Immature natural killer cell (primary cell): Measurements from ENCODE around the gene OSBPL5. TPM values are rescaled to one million over a fixed set of nuclear protein-coding genes. Genes with fewer than 3 reads are reported as not detected.

Experiments used
- DNase-seq, 3 donors: peaks; one replicate each; pipeline ENCODE4 v3.0.0; 2022; ENCODE audit warnings: mixed read lengths in 1 of 3
- H3K27ac Mint-ChIP-seq, 6 donors: one replicate each; pipeline ENCODE4 v1.8.0; 2020; ENCODE audit warnings: mixed read lengths in 6 of 6, mild to moderate bottlenecking in 5 of 6, inconsistent platforms in 4 of 6, moderate library complexity in 3 of 6
- H3K27me3 Mint-ChIP-seq, 3 donors: one replicate each; pipeline ENCODE4 v1.8.0; 2020 to 2021; ENCODE audit warnings: low read depth in 3 of 3, mild to moderate bottlenecking in 3 of 3, mixed read lengths in 3 of 3, moderate library complexity in 3 of 3, inconsistent platforms in 1 of 3
- H3K36me3 Mint-ChIP-seq, 3 donors: one replicate each; pipeline ENCODE4 v1.8.0; 2020; ENCODE audit warnings: mixed read lengths in 3 of 3, inconsistent platforms in 2 of 3, mild to moderate bottlenecking in 2 of 3
- H3K4me1 Mint-ChIP-seq, 2 donors: one replicate each; pipeline ENCODE4 v1.8.0; 2020; ENCODE audit warnings: inconsistent platforms in 2 of 2, mild to moderate bottlenecking in 2 of 2, mixed read lengths in 2 of 2, moderate library complexity in 1 of 2
- H3K4me3 Mint-ChIP-seq, 5 donors: one replicate each; pipeline ENCODE4 v1.8.0; 2020; ENCODE audit warnings: mild to moderate bottlenecking in 5 of 5, mixed read lengths in 5 of 5, inconsistent platforms in 3 of 5, moderate library complexity in 3 of 5
- H3K9me3 Mint-ChIP-seq, 6 donors: one replicate each; pipeline ENCODE4 v1.8.0; 2020; ENCODE audit warnings: mild to moderate bottlenecking in 6 of 6, mixed read lengths in 6 of 6, inconsistent platforms in 4 of 6, moderate library complexity in 3 of 6
- polyA plus RNA-seq, 3 donors: library from polyadenylated mRNA; unstranded; fragments of 300-500 nt; fragmentation: Illumina TruSeq; gene quantifications; one replicate each; pipeline ENCODE4 v1.2.3, GENCODE V29; 2021

OSBPL5 gene
- polyA plus RNA-seq, 3 donors from 2014 or later = 32.8 to 98.9 (median 33.3) TPM

DNA sequence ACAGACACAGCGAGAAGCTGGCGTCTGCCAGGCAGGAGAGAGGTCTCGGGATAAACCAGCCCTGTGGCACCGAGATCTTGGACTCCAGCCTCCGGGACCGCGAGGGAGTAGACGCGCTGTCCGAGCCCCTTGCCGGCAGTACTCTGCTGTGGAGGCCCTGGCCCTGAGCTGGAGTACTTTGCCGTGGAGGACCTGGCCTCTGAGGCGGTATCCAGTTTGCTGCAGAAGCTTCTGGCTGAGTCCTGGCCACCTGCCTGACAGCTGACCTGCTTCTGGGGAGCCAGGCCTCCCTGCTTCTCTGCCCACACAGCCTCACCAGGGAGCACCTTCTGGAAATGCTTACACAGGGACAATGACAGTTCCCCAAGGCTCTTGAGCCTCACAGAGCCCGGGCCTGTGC, 76.3 kb downstream of the OSBPL5 start:
- DNase-seq = no peak
- Mint-ChIP-seq H3K9me3 (no peaks in the 10 kb centered on the region), H3K36me3 (peaks cover 3 to 4% (median 4%) of the 10 kb centered on the region in 3 donors), H3K4me1 (peaks cover 0 to 4% of the 10 kb centered on the region in 2 donors), H3K4me3 (no peak overlapping the region), H3K27ac (peak overlapping the region in 5 of 6 donors; percentile 37 to 68 (median 62)), H3K27me3 (peaks cover 9 to 38% (median 18%) of the 10 kb centered on the region in 3 donors)

DNA sequence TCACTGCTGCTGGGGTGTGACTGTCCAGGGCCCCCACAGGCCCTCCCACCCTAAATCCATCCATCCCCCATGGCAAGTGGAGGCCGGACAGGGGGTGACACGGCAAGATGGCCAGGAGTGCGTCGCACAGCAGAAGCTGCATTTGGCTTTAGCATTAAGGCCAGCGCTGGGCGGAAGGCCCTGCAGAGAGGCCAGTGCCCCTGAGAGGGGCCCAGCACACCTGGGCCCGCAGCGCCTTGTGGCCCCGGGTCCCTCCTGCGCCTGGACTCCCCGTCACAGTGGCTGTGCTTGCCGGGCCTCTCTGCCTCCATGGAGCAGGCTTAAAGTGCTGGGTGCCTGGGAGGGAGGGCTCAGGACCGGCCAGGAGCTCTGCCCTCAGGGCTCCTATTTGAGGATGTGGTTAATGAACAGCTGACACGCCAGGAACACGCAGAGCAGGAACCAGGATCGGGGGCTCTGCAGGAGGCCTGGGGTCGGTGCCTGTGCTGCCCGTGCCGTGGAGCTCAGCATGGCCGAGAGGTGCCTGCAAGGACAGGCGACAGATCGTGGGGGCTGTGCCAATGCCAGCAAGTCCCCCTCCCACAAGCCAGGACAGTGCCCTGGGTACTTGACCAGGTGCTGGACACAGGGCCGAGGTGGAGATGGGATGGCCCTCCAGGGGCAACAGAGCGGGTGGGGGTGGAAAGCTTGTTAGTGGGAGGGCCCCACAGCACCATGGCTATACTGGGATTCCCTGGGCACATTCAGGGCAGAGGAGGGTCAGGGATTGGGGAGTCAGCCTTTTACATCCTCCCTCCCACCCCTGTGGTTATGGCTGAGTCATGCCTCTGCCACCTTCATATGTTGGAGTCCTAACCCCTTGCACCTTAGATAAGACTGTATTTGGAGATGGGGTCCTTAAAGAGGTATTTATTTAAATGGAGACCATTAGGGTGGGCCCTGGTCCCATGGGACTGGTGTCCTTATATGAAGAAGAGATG, 77.0 kb downstream of the OSBPL5 start:
- DNase-seq = no peak
- H3K27ac Mint-ChIP-seq = peak overlapping the region in 5 of 6 donors; percentile 37 to 68 (median 62)

DNA sequence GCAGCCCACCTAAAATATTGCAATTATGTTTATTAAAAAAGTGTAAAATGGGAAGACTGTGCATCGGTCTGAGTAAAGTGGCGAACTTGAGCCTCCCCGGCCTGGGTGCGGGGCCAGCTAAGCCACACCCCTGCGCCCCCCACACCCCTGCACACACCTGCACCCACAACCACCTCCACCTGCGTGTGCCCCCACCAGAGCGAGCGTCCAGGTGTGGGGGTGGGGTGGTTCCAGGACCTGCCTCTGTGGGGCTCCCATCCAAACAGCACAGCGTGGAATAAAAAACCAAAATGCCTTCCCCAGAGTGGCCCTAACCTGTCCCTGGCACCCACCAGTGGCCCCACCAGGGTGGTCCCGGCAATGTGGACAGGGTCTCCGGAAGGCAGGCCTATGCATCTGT, 77.7 kb downstream of the OSBPL5 start:
- Mint-ChIP-seq H3K36me3 (peaks cover 3 to 4% (median 4%) of the 10 kb centered on the region in 3 donors), H3K4me1 (peaks cover 0 to 4% of the 10 kb centered on the region in 2 donors), H3K27ac (peak overlapping the region in 1 of 6 donors; percentile 35), H3K4me3 (no peak overlapping the region), H3K9me3 (no peaks in the 10 kb centered on the region), H3K27me3 (peaks cover 11 to 35% (median 18%) of the 10 kb centered on the region in 3 donors)
- DNase-seq = no peak

More for the DNA sequence above, 77.0 kb downstream of the OSBPL5 start:
- H3K4me3 Mint-ChIP-seq = no peak overlapping the region
- H3K36me3 Mint-ChIP-seq = peaks cover 3 to 4% (median 4%) of the 10 kb centered on the region in 3 donors
- H3K27me3 Mint-ChIP-seq = peaks cover 9 to 38% (median 18%) of the 10 kb centered on the region in 3 donors
- no peaks in the 10 kb centered on the region for H3K9me3 Mint-ChIP-seq
- H3K4me1 Mint-ChIP-seq = peaks cover 0 to 4% of the 10 kb centered on the region in 2 donors

DNA sequence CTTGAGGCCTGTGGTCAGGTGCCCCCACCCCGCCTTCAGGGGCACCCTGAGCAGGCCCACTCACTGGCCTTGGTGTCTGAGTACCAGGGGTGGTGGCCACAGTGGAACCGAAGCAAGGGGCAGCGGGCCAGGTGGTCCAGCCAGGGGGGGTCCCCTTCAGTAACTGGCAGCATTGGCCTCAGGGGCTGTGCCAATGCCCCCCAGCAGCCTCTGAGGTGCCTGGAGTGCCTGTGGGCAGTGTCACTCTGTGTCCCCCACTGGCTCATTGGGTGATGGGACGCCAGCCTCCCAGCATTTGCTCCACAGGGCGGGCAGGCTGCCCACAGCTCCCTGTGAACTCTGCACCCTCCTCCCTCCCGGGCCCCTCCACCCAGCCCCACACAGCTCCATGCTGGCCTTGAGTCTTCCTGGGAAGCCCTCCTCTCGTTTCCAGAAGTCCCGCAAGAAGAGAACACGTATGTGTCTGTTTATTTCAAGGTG, 78.4 kb downstream of the OSBPL5 start:
- peak overlapping the region in 2 of 6 donors; percentile 17 to 35 for H3K27ac Mint-ChIP-seq
- H3K4me3 Mint-ChIP-seq = no peak overlapping the region
- no peak for DNase-seq

DNA sequence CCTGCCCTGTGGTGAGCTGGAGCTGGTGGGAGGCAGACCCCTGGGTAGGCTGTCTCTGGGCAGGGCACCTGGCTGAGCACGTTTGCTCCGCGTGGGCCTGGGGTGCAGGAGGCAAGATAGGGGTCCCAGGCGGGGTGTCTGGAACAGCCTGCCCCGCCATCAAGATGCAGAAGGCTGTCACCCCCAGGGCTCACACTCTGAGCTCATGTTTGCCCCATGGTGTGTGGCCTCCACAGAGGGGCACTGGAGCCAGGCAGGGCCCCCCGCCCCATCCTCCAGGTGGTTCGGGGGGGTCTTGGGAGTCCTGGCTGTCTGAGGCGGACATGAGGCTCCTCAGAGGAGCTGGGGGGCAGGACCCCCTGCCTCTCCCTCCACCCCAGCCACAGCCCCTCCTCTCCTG, 79.0 kb downstream of the OSBPL5 start:
- Mint-ChIP-seq H3K36me3 (peaks cover 0 to 4% (median 4%) of the 10 kb centered on the region in 3 donors), H3K27ac (peak overlapping the region in 3 of 6 donors; percentile 23 to 72 (median 59)), H3K9me3 (no peaks in the 10 kb centered on the region), H3K27me3 (peaks cover 8 to 30% (median 18%) of the 10 kb centered on the region in 3 donors), H3K4me1 (no peaks in the 10 kb centered on the region), H3K4me3 (no peak overlapping the region)
- DNase-seq = no peak

More for the DNA sequence above, 78.4 kb downstream of the OSBPL5 start:
- Mint-ChIP-seq H3K4me1 (no peaks in the 10 kb centered on the region), H3K27me3 (peaks cover 8 to 30% (median 18%) of the 10 kb centered on the region in 3 donors), H3K9me3 (no peaks in the 10 kb centered on the region), H3K36me3 (peaks cover 0 to 4% (median 4%) of the 10 kb centered on the region in 3 donors)

DNA sequence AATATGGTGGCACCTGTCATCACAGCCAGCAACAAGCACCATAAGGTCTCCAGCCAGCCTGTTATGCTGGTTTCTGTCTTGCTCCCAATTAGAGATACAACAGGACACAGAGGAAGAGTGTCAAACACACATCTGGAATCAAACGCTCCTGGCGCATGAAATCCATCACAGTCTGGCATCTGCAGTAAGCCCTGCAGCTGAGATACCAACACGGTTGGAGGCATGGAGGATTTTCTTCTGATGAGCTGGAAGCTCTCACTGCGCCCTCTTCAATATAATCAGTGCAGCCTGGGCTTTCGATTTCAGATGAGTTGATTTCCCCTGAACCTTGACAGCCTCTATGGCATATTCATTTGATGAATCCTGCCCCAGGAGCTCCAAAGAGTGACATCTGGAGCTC, 80.1 kb downstream of the OSBPL5 start:
- Mint-ChIP-seq H3K27ac (peak overlapping the region in 1 of 6 donors; percentile 16), H3K27me3 (peaks cover 8 to 29% (median 18%) of the 10 kb centered on the region in 3 donors), H3K36me3 (peaks cover 0 to 4% (median 4%) of the 10 kb centered on the region in 3 donors), H3K9me3 (no peaks in the 10 kb centered on the region), H3K4me3 (no peak overlapping the region), H3K4me1 (no peaks in the 10 kb centered on the region)
- no peak for DNase-seq

DNA sequence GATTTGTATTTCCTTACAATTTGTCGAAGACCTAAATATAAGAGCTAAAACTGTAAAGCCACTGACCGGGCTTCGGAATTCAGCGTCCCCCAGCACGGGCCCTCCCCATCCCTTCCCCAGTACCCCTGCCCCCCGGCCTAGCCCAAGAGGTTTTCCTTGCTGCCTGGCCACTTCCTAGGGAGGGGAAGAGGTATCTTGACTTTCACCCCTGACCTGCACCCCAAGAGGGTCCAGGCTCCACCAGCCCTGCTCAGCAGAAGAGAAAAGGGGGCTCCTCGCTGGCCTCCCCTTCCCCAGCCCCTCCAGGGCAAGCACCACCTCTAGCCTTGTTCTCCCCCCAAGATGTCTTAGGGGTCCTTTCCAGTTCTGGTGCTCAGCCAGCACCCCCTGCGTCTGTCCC, 81.8 kb downstream of the OSBPL5 start:
- H3K4me3 Mint-ChIP-seq = no peak overlapping the region

DNA sequence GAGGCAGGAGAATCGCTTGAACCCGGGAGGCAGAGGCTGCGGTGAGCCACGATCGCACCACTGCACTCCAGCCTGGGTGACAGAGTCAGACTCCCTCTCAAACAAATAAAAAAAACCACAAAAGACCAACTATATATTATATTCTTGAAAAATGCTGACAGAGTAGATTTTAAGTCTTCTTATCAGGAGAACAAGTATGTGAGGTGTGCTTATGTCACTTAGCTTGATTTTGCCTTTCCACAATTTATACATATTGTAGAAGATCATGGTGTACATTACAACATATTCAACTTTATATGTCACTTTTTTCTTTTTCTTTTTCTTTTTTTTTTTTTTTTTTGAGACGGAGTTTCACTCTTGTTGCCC, 83.7 kb downstream of the OSBPL5 start:
- Mint-ChIP-seq H3K27ac (no peak overlapping the region), H3K27me3 (peaks cover 12 to 17% (median 14%) of the 10 kb centered on the region in 3 donors), H3K36me3 (no peaks in the 10 kb centered on the region), H3K4me1 (no peaks in the 10 kb centered on the region), H3K9me3 (peaks cover 0 to 2% (median 0%) of the 10 kb centered on the region in 6 donors), H3K4me3 (no peak overlapping the region)
- no peak for DNase-seq

More for the DNA sequence above, 81.8 kb downstream of the OSBPL5 start:
- H3K27ac Mint-ChIP-seq = peak overlapping the region in 1 of 6 donors; percentile 57
- H3K36me3 Mint-ChIP-seq = peaks cover 0 to 4% (median 0%) of the 10 kb centered on the region in 3 donors
- no peak for DNase-seq
- peaks cover 12 to 24% (median 20%) of the 10 kb centered on the region in 3 donors for H3K27me3 Mint-ChIP-seq
- H3K4me1 Mint-ChIP-seq = no peaks in the 10 kb centered on the region
- H3K9me3 Mint-ChIP-seq = no peaks in the 10 kb centered on the region

DNA sequence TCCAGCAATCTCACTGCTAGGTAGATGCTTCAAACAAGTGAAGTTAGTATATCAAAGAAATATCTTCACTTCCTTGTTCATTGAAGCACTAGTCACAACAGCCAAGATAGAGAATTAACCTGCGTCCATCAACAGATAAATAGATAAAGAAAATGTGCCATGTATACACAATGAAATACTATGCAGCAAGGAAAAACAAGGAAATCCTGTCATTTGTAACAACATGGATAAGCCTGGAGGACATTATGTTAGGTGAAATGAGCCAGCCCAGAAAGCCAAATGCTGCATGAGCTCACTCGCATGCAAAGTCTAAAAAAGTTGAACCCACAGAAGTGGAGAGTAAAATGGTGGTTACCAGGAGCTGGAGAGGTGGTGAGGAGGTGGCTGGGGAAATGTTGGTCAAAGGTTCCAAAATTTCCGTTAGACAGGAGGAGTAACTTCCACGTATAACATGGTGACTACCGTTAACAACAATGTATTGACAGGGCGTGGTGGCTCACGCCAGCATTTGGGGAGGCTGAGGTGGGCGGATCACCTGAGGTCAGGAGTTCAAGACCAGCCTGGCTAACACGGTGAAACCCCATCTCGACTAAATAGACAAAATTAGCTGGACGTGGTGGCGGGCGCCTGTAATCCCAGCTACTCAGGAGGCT, 84.3 kb downstream of the OSBPL5 start:
- Mint-ChIP-seq H3K4me3 (no peak overlapping the region), H3K9me3 (peaks cover 0 to 2% (median 0%) of the 10 kb centered on the region in 6 donors), H3K4me1 (no peaks in the 10 kb centered on the region), H3K27ac (no peak overlapping the region), H3K27me3 (peaks cover 10 to 14% (median 12%) of the 10 kb centered on the region in 3 donors), H3K36me3 (no peaks in the 10 kb centered on the region)
- DNase-seq = no peak

DNA sequence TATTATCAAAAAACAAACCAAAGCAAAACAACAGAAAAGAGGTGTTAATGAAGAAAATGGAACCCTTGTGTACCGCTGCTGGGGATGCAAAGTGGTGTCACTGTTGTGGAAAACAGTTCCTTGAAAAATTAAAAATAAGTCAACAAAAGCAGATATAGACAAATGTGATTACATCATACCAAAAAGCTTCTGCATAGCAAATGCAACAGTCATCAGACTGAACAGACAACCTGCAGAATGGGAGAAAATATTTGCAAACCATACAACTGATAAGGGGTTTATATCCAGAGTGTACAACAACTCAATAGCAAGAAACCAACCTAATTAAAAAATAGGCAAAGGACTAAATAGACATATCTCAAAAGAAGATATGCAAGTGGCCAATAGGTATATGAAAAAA, 85.0 kb downstream of the OSBPL5 start:
- H3K27me3 Mint-ChIP-seq = peaks cover 5 to 10% (median 8%) of the 10 kb centered on the region in 3 donors
- peaks cover 0 to 2% (median 0%) of the 10 kb centered on the region in 6 donors for H3K9me3 Mint-ChIP-seq
- no peaks in the 10 kb centered on the region for H3K36me3 Mint-ChIP-seq
- no peak overlapping the region for H3K27ac Mint-ChIP-seq
- H3K4me1 Mint-ChIP-seq = no peaks in the 10 kb centered on the region
- DNase-seq = no peak
- H3K4me3 Mint-ChIP-seq = no peak overlapping the region

DNA sequence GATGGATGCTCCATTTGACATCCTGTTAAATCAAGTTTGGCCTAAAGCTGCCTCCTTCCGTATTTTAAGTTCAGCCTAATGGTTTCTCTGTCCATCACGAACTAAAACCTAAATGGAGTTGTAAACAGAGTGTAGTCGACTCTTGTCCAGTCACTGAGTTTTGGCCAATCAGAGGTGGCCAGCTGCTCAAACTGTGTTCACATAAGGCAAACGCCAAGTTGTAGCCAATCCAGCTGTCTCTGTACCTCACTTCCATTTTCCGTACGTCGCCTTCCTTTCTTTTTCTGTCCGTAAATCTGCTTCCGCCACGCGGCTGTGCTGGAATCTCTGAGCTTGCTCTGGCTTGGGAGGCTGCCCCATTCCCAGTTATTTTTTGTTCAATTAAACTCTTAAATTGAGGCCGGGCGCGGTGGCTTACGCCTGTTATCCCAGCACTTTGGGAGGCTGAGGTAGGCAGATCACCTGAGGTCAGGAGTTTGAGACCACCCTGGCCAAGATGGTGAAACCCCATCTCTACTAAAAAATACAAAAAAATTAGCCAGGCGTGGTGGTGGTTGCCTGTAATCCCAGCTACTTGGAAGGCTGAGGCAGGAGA, 87.2 kb downstream of the OSBPL5 start:
- Mint-ChIP-seq H3K4me3 (no peak overlapping the region), H3K36me3 (no peaks in the 10 kb centered on the region), H3K4me1 (no peaks in the 10 kb centered on the region), H3K27ac (no peak overlapping the region), H3K27me3 (peaks cover 0 to 5% (median 2%) of the 10 kb centered on the region in 3 donors), H3K9me3 (peaks cover 0 to 2% (median 0%) of the 10 kb centered on the region in 6 donors)
- DNase-seq = no peak

DNA sequence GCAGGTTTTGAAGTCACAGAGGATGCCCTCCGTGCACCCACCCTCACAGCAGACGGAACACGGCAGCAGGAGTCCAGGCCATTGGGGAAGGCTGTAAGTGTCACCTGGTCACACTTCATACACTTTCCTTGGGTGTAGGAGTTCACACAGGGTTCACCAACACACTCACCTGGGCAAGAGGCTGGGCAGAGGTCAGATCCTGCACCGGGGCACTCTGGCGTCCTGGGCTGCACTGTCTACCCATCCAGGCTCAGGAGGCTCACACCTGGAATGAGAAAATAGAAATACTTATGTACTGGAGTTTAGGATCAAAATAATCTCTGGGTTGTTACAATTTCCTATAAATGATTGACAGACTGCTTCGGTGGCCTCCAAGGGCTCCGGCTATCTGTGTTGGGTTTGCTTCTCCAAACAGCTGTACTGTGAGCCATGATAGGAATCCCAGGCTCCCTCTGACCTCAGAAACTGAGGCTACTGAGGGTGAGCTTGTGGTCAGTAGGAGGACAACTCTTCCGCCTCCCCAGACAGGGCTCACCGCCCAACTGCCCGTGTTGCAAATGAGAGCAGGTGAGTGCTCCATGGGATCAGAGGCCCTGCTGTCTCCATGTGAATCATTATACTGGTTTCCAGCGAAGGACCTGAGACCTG, 87.8 kb downstream of the OSBPL5 start:
- no peak for DNase-seq
- peaks cover 0 to 2% (median 0%) of the 10 kb centered on the region in 6 donors for H3K9me3 Mint-ChIP-seq
- no peaks in the 10 kb centered on the region for H3K4me1 Mint-ChIP-seq

More for the DNA sequence above, 87.8 kb downstream of the OSBPL5 start:
- Mint-ChIP-seq H3K27ac (no peak overlapping the region), H3K4me3 (no peak overlapping the region), H3K27me3 (peaks cover 0 to 4% (median 2%) of the 10 kb centered on the region in 3 donors), H3K36me3 (no peaks in the 10 kb centered on the region)
